Adrenal gland (tissue), 12 donors: ENCODE data around the gene KRTAP5-2. TPM values are rescaled to one million over a fixed set of nuclear protein-coding genes. Genes with fewer than 3 reads are reported as not detected.

Source experiments
- DNase-seq, 7 donors: peaks; one replicate each; pipeline ENCODE4 v3.0.0-alpha.2; 2019 to 2020
- H3K27ac ChIP-seq, 5 donors: fragments of 200-600 bp; sonication (generic) in 4 of 5; 1 replicate in 3 of 5; 2 replicates in 2 of 5; pipeline versions ENCODE4 v1.5.1 to v1.8.0; 2016 to 2020; ENCODE audit warnings: mild to moderate bottlenecking in 1 of 5
- H3K27me3 ChIP-seq: fragments of 200-600 bp; 2 replicates; pipeline ENCODE4 v1.8.0; 2021
- H3K36me3 ChIP-seq, 2 donors: fragments of 200-600 bp; replicated peaks in 1 of 2; 1 replicate in 1 of 2; 2 replicates in 1 of 2; pipeline versions ENCODE4 v1.5.1 to v1.8.0; 2018 to 2022
- H3K4me1 ChIP-seq, 2 donors: fragments of 200-600 bp; replicated peaks in 1 of 2; 1 replicate in 1 of 2; 2 replicates in 1 of 2; pipeline versions ENCODE4 v1.5.1 to v1.8.0; 2018 to 2021
- H3K4me3 ChIP-seq, 4 donors: fragments of 200-600 bp; sonication (generic) in 3 of 4; one replicate each; pipeline ENCODE4 v1.5.1; 2016 to 2018
- H3K9me3 ChIP-seq, 3 donors: fragments of 200-600 bp; sonication (generic) in 1 of 3; replicated peaks in 1 of 3; 1 replicate in 2 of 3; 2 replicates in 1 of 3; pipeline versions ENCODE4 v1.5.1 to v1.8.0; 2016 to 2021
- CTCF ChIP-seq, 6 experiments: fragments of 450-650 bp in 4 of 6; fragments of 200-600 bp in 2 of 6; sonication (generic) in 1 of 6; IDR thresholded peaks; 1 replicate in 5 of 6; 2 replicates in 1 of 6; pipeline versions ENCODE4 v1.5.1 to v1.8.0; 2016 to 2021; ENCODE audit warnings: antibody characterized with exemption in 6 of 6, mild to moderate bottlenecking in 2 of 6, moderate library complexity in 1 of 6
- POLR2A ChIP-seq, 2 donors: fragments of 450-650 bp; IDR thresholded peaks; one replicate each; pipeline ENCODE4 v1.6.1; 2017; ENCODE audit warnings: antibody characterized with exemption in 2 of 2, mild to moderate bottlenecking in 2 of 2, moderate library complexity in 1 of 2
- WGBS, 4 donors: extraction: QIAGEN DNeasy Blood & Tissue Kit in 2 of 4; methylation state at CpG; one replicate each; pipeline versions ENCODE4 v1.1.5 to v1.1.7; 2013 to 2017; 5-methylcytosine and 5-hydroxymethylcytosine counted together
- intact Hi-C, 2 donors: fragments of 100-400 bp; cut with DNase I; formaldehyde crosslinking; loops; one replicate each; pipeline versions ENCODE4 v1.14.1 to v1.15.0; 2022 to 2023
- polyA plus RNA-seq, 3 donors: library from polyadenylated mRNA; stranded (reverse); fragments of 200-250 nt in 2 of 3; fragments of 350-450 nt in 1 of 3; fragmentation: Illumina TruSeq in 1 of 3; extraction: RNeasy Lipid Tissue Mini Kit (QIAGEN cat#74804) in 1 of 3; gene quantifications; one replicate each; pipeline ENCODE4 v1.2.3, GENCODE V29; 2013 to 2014
- total RNA-seq, 9 donors: library from RNA; depleted of rRNA in 4 of 9; stranded (reverse); fragments of >200 nt in 4 of 9; fragments of 120-200 nt in 1 of 9; fragmentation: NEBNext Ultra II Directional in 1 of 9; extraction: Animal tissue kit (Norgen Biotek cat#: 25700) in 1 of 9; gene quantifications; one replicate each; pipeline versions ENCODE4 v1.1.0 to v1.2.4, GENCODE V29; 2013 to 2023
- donor health status: healthy with polysubstance abuse.
- donor health status: Bipolar disorder and iron deficiency.
- donor health status: DM: yes; HTN: yes; CAD: no.
- donor health status: DM: no; HTN: no; CAD: no.
- donor health status: DM: no; HTN: no; CAD: no.
- donor health status: DM: yes; HTN: yes; CAD: no.

KRTAP5-2 gene
- total and polyA plus RNA-seq, 12 donors, result not detected

- WGBS, 4 donors, result 87 to 93% (median 89%) methylated on average over 8 to 13 of the region's 13 CpGs
- H3K36me3 ChIP-seq, result no peaks in the 10 kb centered on the region
- intact Hi-C loops, result loop anchor here in 1 of 2 donors (5.0 kb wide), 1 partner anchor 78 kb away; the partner anchor contains the start of gene KRTAP5-5
- H3K4me1 ChIP-seq, result peaks cover 3 to 23% of the 10 kb centered on the region in 2 donors
- H3K27ac ChIP-seq, result no peak overlapping the region
- no peak for DNase-seq
- H3K9me3 ChIP-seq, result no peaks in the 10 kb centered on the region
- no peak for TF ChIP-seq POLR2A (IDR thresholded peaks at IDR 0.05)
- no peak for TF ChIP-seq CTCF (IDR thresholded peaks at IDR 0.05)
- no peak overlapping the region for H3K4me3 ChIP-seq
- H3K27me3 ChIP-seq, result peaks cover 21% of the 10 kb centered on the region
Measured at GRCh38 chr11:1549338-1550330, 48.5 kb downstream of the KRTAP5-2 start.

GRCh38 chr11:1548221-1549070 lies 49.6 kb downstream of the KRTAP5-2 start:
- Histone ChIP-seq H3K27ac (peak overlapping the region in 1 of 5 donors; percentile 34), H3K4me1 (peaks cover 3 to 23% of the 10 kb centered on the region in 2 donors), H3K4me3 (peak overlapping the region in 1 of 4 donors; percentile 37), H3K9me3 (no peaks in the 10 kb centered on the region), H3K27me3 (peaks cover 26% of the 10 kb centered on the region), H3K36me3 (no peaks in the 10 kb centered on the region)
- TF ChIP-seq POLR2A (IDR thresholded peaks at IDR 0.05) (no peak), CTCF (IDR thresholded peaks at IDR 0.05) (no peak)
- intact Hi-C loops, result loop anchor here in 1 of 2 donors (5.0 kb wide), 1 partner anchor 79 kb away; the partner anchor contains the start of gene KRTAP5-5
- DNase-seq, result peak; percentile 83 to 92 (median 87)
- 10 to 29% (median 14%) methylated on average over 7 to 34 of the region's 34 CpGs for WGBS, 4 donors

- peak overlapping the region in 1 of 4 donors; percentile 48 for H3K4me3 ChIP-seq
- TF ChIP-seq CTCF (IDR thresholded peaks at IDR 0.05) (no peak), POLR2A (IDR thresholded peaks at IDR 0.05) (no peak)
- intact Hi-C loops, result loop anchor here (2.0 to 5.0 kb wide), 2 partner anchors 27 to 80 kb away; partner anchors contain the start of gene KRTAP5-5 (in 1 of the 2)
- no peaks in the 10 kb centered on the region for H3K36me3 ChIP-seq
- no peak overlapping the region for H3K27ac ChIP-seq
- peaks cover 3 to 23% of the 10 kb centered on the region in 2 donors for H3K4me1 ChIP-seq
- DNase-seq, result no peak
- no peaks in the 10 kb centered on the region for H3K9me3 ChIP-seq
- WGBS, 4 donors, result 25 to 56% (median 43%) methylated on average over 4 to 33 of the region's 33 CpGs
- H3K27me3 ChIP-seq, result peaks cover 26% of the 10 kb centered on the region
Measured at GRCh38 chr11:1547467-1548098, 50.5 kb downstream of the KRTAP5-2 start.

Other genes starting within 250 kb of the KRTAP5-2 start
- gene BRSK2, start 208.4 kb downstream of the KRTAP5-2 start, total RNA-seq, result 10 to 100 TPM in 1 of 9 donors, 1 to 10 TPM in 3, under 1 TPM in 4, not detected in 1; 0.18 to 10.7 (median 1.1) TPM
- gene BRSK2, start 208.4 kb downstream of the KRTAP5-2 start, polyA plus RNA-seq, result 10 to 100 TPM in 1 of 3 donors, 1 to 10 TPM in 2; 2.0 to 24.5 (median 5.3) TPM
- 10 to 100 TPM; 11.2 to 43.3 (median 31.8) TPM for gene MOB2, start 111.5 kb downstream of the KRTAP5-2 start, total RNA-seq
- gene MOB2, start 111.5 kb downstream of the KRTAP5-2 start, polyA plus RNA-seq, result 10 to 100 TPM; 25.6 to 31.9 (median 29.4) TPM
- gene DUSP8, start 26.0 kb downstream of the KRTAP5-2 start, total RNA-seq, result 1 to 10 TPM in 6 of 9 donors, under 1 TPM in 3; 0.22 to 6.3 (median 1.6) TPM
- gene DUSP8, start 26.0 kb downstream of the KRTAP5-2 start, polyA plus RNA-seq, result 1 to 10 TPM; 2.4 to 5.2 (median 3.4) TPM
- gene KRTAP5-1, start 13.0 kb downstream of the KRTAP5-2 start, total RNA-seq, result not detected
- gene KRTAP5-1, start 13.0 kb downstream of the KRTAP5-2 start, polyA plus RNA-seq, result under 1 TPM in 1 of 3 donors, not detected in 2; 0.10 TPM
- gene KRTAP5-3, start 10.2 kb upstream of the KRTAP5-2 start, total RNA-seq, result not detected
- not detected for gene KRTAP5-3, start 10.2 kb upstream of the KRTAP5-2 start, polyA plus RNA-seq
- not detected for gene KRTAP5-4, start 23.8 kb upstream of the KRTAP5-2 start, total RNA-seq
- not detected for gene KRTAP5-4, start 23.8 kb upstream of the KRTAP5-2 start, polyA plus RNA-seq
- not detected for gene KRTAP5-5, start 31.5 kb upstream of the KRTAP5-2 start, total RNA-seq
- not detected for gene KRTAP5-5, start 31.5 kb upstream of the KRTAP5-2 start, polyA plus RNA-seq
- gene KRTAP5-6, start 98.9 kb upstream of the KRTAP5-2 start, total RNA-seq, result under 1 TPM in 1 of 9 donors, not detected in 8; 0.61 TPM
- not detected for gene KRTAP5-6, start 98.9 kb upstream of the KRTAP5-2 start, polyA plus RNA-seq
- gene IFITM10, start 152.3 kb upstream of the KRTAP5-2 start, total RNA-seq, result 100 to 1,000 TPM in 1 of 9 donors, 10 to 100 TPM in 7, under 1 TPM in 1; 0.28 to 112 (median 30.3) TPM
- gene IFITM10, start 152.3 kb upstream of the KRTAP5-2 start, polyA plus RNA-seq, result 100 to 1,000 TPM in 1 of 3 donors, 10 to 100 TPM in 1, 1 to 10 TPM in 1; 6.3 to 267 (median 76.5) TPM
- 1,000 to 10,000 TPM in 8 of 9 donors, 100 to 1,000 TPM in 1; 191 to 4,168 (median 2,220) TPM for gene CTSD, start 165.6 kb upstream of the KRTAP5-2 start, total RNA-seq
- 1,000 to 10,000 TPM in 2 of 3 donors, 100 to 1,000 TPM in 1; 641 to 1,561 (median 1,335) TPM for gene CTSD, start 165.6 kb upstream of the KRTAP5-2 start, polyA plus RNA-seq
- 1 to 10 TPM in 1 of 9 donors, under 1 TPM in 2, not detected in 6; 0.44 to 1.2 (median 0.61) TPM for gene SYT8, start 236.7 kb upstream of the KRTAP5-2 start, total RNA-seq
- gene SYT8, start 236.7 kb upstream of the KRTAP5-2 start, polyA plus RNA-seq, result 1 to 10 TPM in 1 of 3 donors, under 1 TPM in 1, not detected in 1; 0.91 to 3.1 TPM
- gene TNNI2, start 240.7 kb upstream of the KRTAP5-2 start, total RNA-seq, result 10 to 100 TPM in 1 of 9 donors, 1 to 10 TPM in 3, under 1 TPM in 2, not detected in 3; 0.55 to 12.8 (median 1.9) TPM
- gene TNNI2, start 240.7 kb upstream of the KRTAP5-2 start, polyA plus RNA-seq, result 10 to 100 TPM in 2 of 3 donors, 1 to 10 TPM in 1; 1.9 to 21.8 (median 12.0) TPM